ENCODE data around the gene IFT81. TPM values are rescaled to one million over a fixed set of nuclear protein-coding genes. Genes with fewer than 3 reads are reported as not detected.

IFT81 gene
- total and polyA plus RNA-seq, 2 of the 13 experiments (the other 11 are each of a cell fraction or from before 2014, with no cell fraction given), result 4.2 to 13.0 TPM

GRCh38 chr12:110247340-110248095, 123.4 kb downstream of the IFT81 start (continued):
- TF ChIP-seq TRAFD1 (CRISPR knock-in tag; IDR thresholded peaks at IDR 0.05; ENCODE audit: borderline replicate concordance), result no peak
- no peak for TF ChIP-seq ZNF232 (CRISPR knock-in tag; IDR thresholded peaks at IDR 0.05; ENCODE audit: borderline replicate concordance)
- TF ChIP-seq MYC (CRISPR knock-in tag; IDR thresholded peaks at IDR 0.05; ENCODE audit: borderline replicate concordance), result 0 out of 2 replicates have a peak, but pooled peaks have one; percentile 69
- TF ChIP-seq MXI1 (IDR thresholded peaks at IDR 0.05; ENCODE audit: borderline replicate concordance, low read depth, low read length), result peak; percentile 33; the same call in 1 of the 3 replicates
- no peak for TF ChIP-seq NKX3-1 (CRISPR knock-in tag; IDR thresholded peaks at IDR 0.05)
- peak; percentile 70; the same call in 1 of the 2 replicates for TF ChIP-seq ZMYM4 (CRISPR knock-in tag; IDR thresholded peaks at IDR 0.05)
- TF ChIP-seq CREB1 (IDR thresholded peaks at IDR 0.05), result no peak
- TF ChIP-seq CREB1 (CRISPR knock-in tag; IDR thresholded peaks at IDR 0.05), result 0 out of 2 replicates have a peak, but pooled peaks have one; percentile 39
- no peak for TF ChIP-seq TCF7 (IDR thresholded peaks at IDR 0.05; ENCODE audit: low read depth)
- TF ChIP-seq ZFP90 (CRISPR knock-in tag; IDR thresholded peaks at IDR 0.05; ENCODE audit: borderline replicate concordance), result peak; percentile 63; the same call in 1 of the 2 replicates
- TF ChIP-seq CHD4 (IDR thresholded peaks at IDR 0.05; ENCODE audit: borderline replicate concordance, low read length), result no peak
- no peak; a peak in 1 of 4 replicates for TF ChIP-seq ATF4 (CRISPR knock-in tag; IDR thresholded peaks at IDR 0.05)
- TF ChIP-seq HIC2 (CRISPR knock-in tag; IDR thresholded peaks at IDR 0.05; ENCODE audit: low read depth), result peak; percentile 98
- TF ChIP-seq ZNF615 (CRISPR knock-in tag; IDR thresholded peaks at IDR 0.05; ENCODE audit: borderline replicate concordance), result no peak
- no peak for TF ChIP-seq GLI4 (CRISPR knock-in tag; IDR thresholded peaks at IDR 0.05; ENCODE audit: borderline replicate concordance)
- no peak for TF ChIP-seq ZNF468 (CRISPR knock-in tag; IDR thresholded peaks at IDR 0.05)
- no peak for TF ChIP-seq AGO1 (IDR thresholded peaks at IDR 0.05; ENCODE audit: low read depth, low read length, poor library complexity, severe bottlenecking)
- 0 out of 2 replicates have a peak, but pooled peaks have one; percentile 8 for TF ChIP-seq ZNF263 (CRISPR knock-in tag; IDR thresholded peaks at IDR 0.05)
- 0 out of 2 replicates have a peak, but pooled peaks have one; percentile 44 for TF ChIP-seq ZNF337 (CRISPR knock-in tag; IDR thresholded peaks at IDR 0.05; ENCODE audit: borderline replicate concordance, low read depth)
- 0 out of 2 replicates have a peak, but pooled peaks have one; percentile 72 for TF ChIP-seq ZNF557 (CRISPR knock-in tag; IDR thresholded peaks at IDR 0.05)

Data from HepG2 (cell line).